ENCODE measurements around the gene SLC25A3.

SLC25A3 gene

DNA sequence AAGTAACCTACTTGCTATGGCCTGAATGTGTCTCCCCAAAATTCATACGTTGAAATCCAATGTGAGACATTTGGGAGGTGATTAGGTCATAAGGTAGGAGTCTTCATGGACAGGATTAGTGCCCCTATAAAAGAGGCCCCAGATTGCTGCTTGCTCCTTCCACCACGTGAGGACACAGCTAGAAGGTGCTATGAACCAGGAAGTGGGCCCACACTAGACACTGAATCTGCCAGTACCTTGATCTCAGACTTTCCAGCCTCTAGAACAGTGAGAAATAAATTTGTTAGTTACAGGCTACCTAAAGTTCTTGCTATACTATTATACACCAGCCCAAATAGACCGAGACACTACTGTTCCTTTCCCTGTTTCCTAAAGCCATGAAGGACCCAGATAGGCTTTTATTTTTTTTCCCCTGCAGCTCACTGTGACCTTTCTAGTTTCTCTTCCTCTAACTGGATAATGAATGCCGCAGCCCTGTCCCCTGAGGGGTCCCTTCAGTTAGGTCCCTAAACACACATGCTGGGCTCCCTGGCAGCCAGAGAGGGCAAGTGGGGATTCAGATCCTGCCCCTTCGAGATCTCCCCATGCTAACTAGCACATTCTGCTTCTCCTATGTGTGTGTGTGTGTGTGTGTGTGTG, 19.3 kb downstream of the SLC25A3 start:
- no peak overlapping the region for H4K91ac ChIP-seq (ENCODE audit: low read depth, low read length)
- DNase-seq = no peak
- H2AK5ac ChIP-seq (ENCODE audit: low read length) = no peak overlapping the region
- H2BK120ac ChIP-seq (ENCODE audit: insufficient read depth, low read length, poor library complexity) = no peak overlapping the region
- no peaks in the 10 kb centered on the region for H3K9me3 ChIP-seq (ENCODE audit: insufficient read depth, low read depth, low read length)
- H3K9ac ChIP-seq (ENCODE audit: low read length) = no peak overlapping the region
- no peak overlapping the region for H2BK12ac ChIP-seq (ENCODE audit: low read length)
- no peaks in the 10 kb centered on the region for H3K4me1 ChIP-seq (ENCODE audit: control insufficient read depth in 1 of 2, insufficient read depth in 2 of 2, low read length in 2 of 2)
- no CpG with 5 or more reads among the region's 5 CpGs for WGBS (ENCODE audit: extremely low coverage, insufficient coverage, insufficient read length)
- no peak overlapping the region for H2AFZ ChIP-seq (ENCODE audit: insufficient read depth, low read length, poor library complexity)
- no peak overlapping the region for H3K14ac ChIP-seq (ENCODE audit: low read length)
- no peak overlapping the region for H3K4me2 ChIP-seq (ENCODE audit: low read length)
- no peak overlapping the region for H3K18ac ChIP-seq (ENCODE audit: low read length)
- no peaks in the 10 kb centered on the region for H3K79me1 ChIP-seq (ENCODE audit: low read length)
- no peaks in the 10 kb centered on the region for H3K79me2 ChIP-seq (ENCODE audit: control insufficient read depth, insufficient read depth, low read length, poor library complexity)
- H3K36me3 ChIP-seq (ENCODE audit: control insufficient read depth in 1 of 2, insufficient read depth in 2 of 2, low read length in 2 of 2) = peaks cover 0 to 2% of the 10 kb centered on the region in 2 experiments
- no peak overlapping the region for H3K27ac ChIP-seq (ENCODE audit: low read depth, low read length)
- no peak overlapping the region for H2BK5ac ChIP-seq (ENCODE audit: low read depth, low read length, poor library complexity)
- H3K4ac ChIP-seq (ENCODE audit: low read depth, low read length) = no peak overlapping the region
- H4K12ac ChIP-seq (ENCODE audit: low read depth, low read length) = no peak overlapping the region
- H3K27me3 ChIP-seq (ENCODE audit: insufficient read depth, low read length) = no peaks in the 10 kb centered on the region
- no peak overlapping the region for H4K8ac ChIP-seq (ENCODE audit: low read depth, low read length)
- no peak overlapping the region for H3K23ac ChIP-seq (ENCODE audit: low read length)
- no peak overlapping the region for H3K4me3 ChIP-seq (ENCODE audit: low read depth, low read length)

DNA sequence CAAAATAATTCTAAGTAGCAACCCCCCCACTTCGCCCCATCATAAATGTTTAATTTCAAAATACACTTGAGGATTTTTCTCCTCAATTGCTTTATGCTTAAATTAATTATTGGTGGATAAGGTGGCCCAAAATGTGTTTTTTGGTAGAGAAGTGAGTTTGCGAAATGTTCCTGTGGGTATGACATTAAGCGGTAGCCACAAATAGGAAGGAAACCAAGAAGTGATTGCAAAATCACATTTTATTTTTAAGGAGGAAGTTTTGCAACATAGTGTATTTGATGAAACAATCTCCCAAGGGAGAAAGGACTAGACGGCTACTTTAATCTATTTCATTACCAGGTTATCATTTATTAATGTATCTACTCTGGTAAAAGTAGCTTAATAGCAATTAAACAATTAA, 25.5 kb downstream of the SLC25A3 start:
- peak in 1 of 2 donors; percentile 20 for DNase-seq
- H3K4me3 ChIP-seq (ENCODE audit: low read depth, low read length) = no peak overlapping the region
- H2BK12ac ChIP-seq (ENCODE audit: low read length) = no peak overlapping the region
- H3K18ac ChIP-seq (ENCODE audit: low read length) = no peak overlapping the region
- no peaks in the 10 kb centered on the region for H3K4me1 ChIP-seq (ENCODE audit: control insufficient read depth in 1 of 2, insufficient read depth in 2 of 2, low read length in 2 of 2)
- no peaks in the 10 kb centered on the region for H3K9me3 ChIP-seq (ENCODE audit: insufficient read depth, low read depth, low read length)
- no peaks in the 10 kb centered on the region for H3K79me1 ChIP-seq (ENCODE audit: low read length)
- H4K91ac ChIP-seq (ENCODE audit: low read depth, low read length) = no peak overlapping the region
- no peak overlapping the region for H3K27ac ChIP-seq (ENCODE audit: low read depth, low read length)
- no peak overlapping the region for H3K4ac ChIP-seq (ENCODE audit: low read depth, low read length)
- no peak overlapping the region for H4K12ac ChIP-seq (ENCODE audit: low read depth, low read length)
- no peak overlapping the region for H4K8ac ChIP-seq (ENCODE audit: low read depth, low read length)
- no peak overlapping the region for H3K9ac ChIP-seq (ENCODE audit: low read length)
- no peak overlapping the region for H2AFZ ChIP-seq (ENCODE audit: insufficient read depth, low read length, poor library complexity)
- no peaks in the 10 kb centered on the region for H3K36me3 ChIP-seq (ENCODE audit: control insufficient read depth in 1 of 2, insufficient read depth in 2 of 2, low read length in 2 of 2)
- H3K27me3 ChIP-seq (ENCODE audit: insufficient read depth, low read length) = no peaks in the 10 kb centered on the region
- H3K4me2 ChIP-seq (ENCODE audit: low read length) = no peak overlapping the region
- 100% methylated on average over 1 of the region's 4 CpGs for WGBS (ENCODE audit: extremely low coverage, insufficient coverage, insufficient read length)
- no peak overlapping the region for H2AK5ac ChIP-seq (ENCODE audit: low read length)
- no peak overlapping the region for H3K23ac ChIP-seq (ENCODE audit: low read length)
- no peaks in the 10 kb centered on the region for H3K79me2 ChIP-seq (ENCODE audit: control insufficient read depth, insufficient read depth, low read length, poor library complexity)
- no peak overlapping the region for H2BK5ac ChIP-seq (ENCODE audit: low read depth, low read length, poor library complexity)
- H3K14ac ChIP-seq (ENCODE audit: low read length) = no peak overlapping the region
- no peak overlapping the region for H2BK120ac ChIP-seq (ENCODE audit: insufficient read depth, low read length, poor library complexity)

DNA sequence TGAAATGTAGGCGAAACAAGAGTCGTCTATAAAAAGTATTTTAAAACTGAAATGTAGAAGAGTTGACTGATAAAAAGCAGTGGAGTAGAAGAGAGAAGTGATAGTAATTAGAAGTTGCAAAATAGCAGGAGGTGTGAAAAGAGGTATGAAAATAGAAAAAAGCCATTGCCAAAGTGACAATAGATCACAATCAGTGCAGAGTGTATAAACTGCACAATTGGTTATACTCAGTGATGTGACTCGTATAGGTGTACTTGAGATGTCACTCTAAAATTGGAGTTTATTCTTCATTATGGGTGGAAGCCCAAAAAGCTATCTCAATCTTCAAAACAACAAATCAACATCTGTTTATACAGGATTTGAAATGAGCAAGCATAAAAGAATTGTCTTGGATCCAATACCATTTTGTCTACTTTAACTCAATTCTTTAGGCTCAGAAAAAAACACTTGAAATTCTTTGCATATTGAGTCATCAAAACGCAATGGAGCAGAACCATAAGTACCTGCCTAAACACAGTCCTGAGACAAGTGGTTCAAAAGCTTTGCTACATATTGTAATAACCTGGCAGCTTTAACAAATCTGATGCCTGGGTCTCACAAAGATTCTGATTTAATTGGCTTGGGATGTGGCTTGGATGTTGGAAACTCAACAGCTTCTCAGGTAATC, 42.3 kb downstream of the SLC25A3 start:
- Histone ChIP-seq H3K4ac (ENCODE audit: low read depth, low read length) (no peak overlapping the region), H4K12ac (ENCODE audit: low read depth, low read length) (no peak overlapping the region), H2AFZ (ENCODE audit: insufficient read depth, low read length, poor library complexity) (no peak overlapping the region), H3K36me3 (ENCODE audit: control insufficient read depth in 1 of 2, insufficient read depth in 2 of 2, low read length in 2 of 2) (peaks cover 3 to 4% of the 10 kb centered on the region in 2 experiments), H2BK120ac (ENCODE audit: insufficient read depth, low read length, poor library complexity) (no peak overlapping the region), H2BK5ac (ENCODE audit: low read depth, low read length, poor library complexity) (no peak overlapping the region), H3K4me1 (ENCODE audit: control insufficient read depth in 1 of 2, insufficient read depth in 2 of 2, low read length in 2 of 2) (no peaks in the 10 kb centered on the region), H3K9me3 (ENCODE audit: insufficient read depth, low read depth, low read length) (no peaks in the 10 kb centered on the region), H3K4me3 (ENCODE audit: low read depth, low read length) (no peak overlapping the region), H3K18ac (ENCODE audit: low read length) (no peak overlapping the region), H3K9ac (ENCODE audit: low read length) (no peak overlapping the region), H3K14ac (ENCODE audit: low read length) (no peak overlapping the region), H4K8ac (ENCODE audit: low read depth, low read length) (no peak overlapping the region), H2AK5ac (ENCODE audit: low read length) (no peak overlapping the region), H3K23ac (ENCODE audit: low read length) (no peak overlapping the region), H3K27me3 (ENCODE audit: insufficient read depth, low read length) (no peaks in the 10 kb centered on the region), H2BK12ac (ENCODE audit: low read length) (no peak overlapping the region), H3K27ac (ENCODE audit: low read depth, low read length) (no peak overlapping the region), H4K91ac (ENCODE audit: low read depth, low read length) (no peak overlapping the region), H3K79me2 (ENCODE audit: control insufficient read depth, insufficient read depth, low read length, poor library complexity) (no peaks in the 10 kb centered on the region), H3K4me2 (ENCODE audit: low read length) (no peak overlapping the region), H3K79me1 (ENCODE audit: low read length) (no peaks in the 10 kb centered on the region)
- WGBS (ENCODE audit: extremely low coverage, insufficient coverage, insufficient read length) = no CpG with 5 or more reads among the region's 4 CpGs
- DNase-seq = peak; percentile 6 to 81

DNA sequence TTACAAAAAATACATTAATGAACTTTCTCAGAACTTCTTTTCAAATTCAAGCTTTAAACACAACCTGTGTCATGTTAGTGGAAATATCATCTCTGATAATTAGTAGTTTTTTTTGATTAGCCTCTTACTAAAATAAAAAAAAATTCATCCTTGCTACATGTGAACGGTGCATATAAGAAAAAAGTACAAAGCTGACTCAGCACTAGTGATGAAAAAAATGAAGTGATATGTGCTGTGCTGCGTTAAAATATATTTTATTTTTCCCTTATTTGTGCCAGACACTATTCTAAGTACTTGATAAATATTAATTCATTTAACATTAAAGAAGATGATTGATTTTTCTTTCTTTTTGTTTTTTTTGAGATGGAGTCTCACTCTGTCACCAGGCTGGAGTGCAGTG, 43.6 kb downstream of the SLC25A3 start:
- H3K4me1 ChIP-seq (ENCODE audit: control insufficient read depth in 1 of 2, insufficient read depth in 2 of 2, low read length in 2 of 2) = no peaks in the 10 kb centered on the region
- no peak overlapping the region for H3K23ac ChIP-seq (ENCODE audit: low read length)
- peaks cover 2 to 3% of the 10 kb centered on the region in 2 experiments for H3K36me3 ChIP-seq (ENCODE audit: control insufficient read depth in 1 of 2, insufficient read depth in 2 of 2, low read length in 2 of 2)
- no peaks in the 10 kb centered on the region for H3K79me2 ChIP-seq (ENCODE audit: control insufficient read depth, insufficient read depth, low read length, poor library complexity)
- no peak overlapping the region for H2BK120ac ChIP-seq (ENCODE audit: insufficient read depth, low read length, poor library complexity)
- no peak overlapping the region for H4K91ac ChIP-seq (ENCODE audit: low read depth, low read length)
- no peak overlapping the region for H4K8ac ChIP-seq (ENCODE audit: low read depth, low read length)
- DNase-seq = no peak
- H2AK5ac ChIP-seq (ENCODE audit: low read length) = no peak overlapping the region
- no peak overlapping the region for H3K14ac ChIP-seq (ENCODE audit: low read length)
- no peaks in the 10 kb centered on the region for H3K9me3 ChIP-seq (ENCODE audit: insufficient read depth, low read depth, low read length)
- WGBS (ENCODE audit: extremely low coverage, insufficient coverage, insufficient read length) = no CpG with 5 or more reads among the region's 2 CpGs
- H3K27me3 ChIP-seq (ENCODE audit: insufficient read depth, low read length) = no peaks in the 10 kb centered on the region
- no peaks in the 10 kb centered on the region for H3K79me1 ChIP-seq (ENCODE audit: low read length)
- no peak overlapping the region for H3K27ac ChIP-seq (ENCODE audit: low read depth, low read length)
- H3K18ac ChIP-seq (ENCODE audit: low read length) = no peak overlapping the region
- H3K4ac ChIP-seq (ENCODE audit: low read depth, low read length) = no peak overlapping the region
- H2AFZ ChIP-seq (ENCODE audit: insufficient read depth, low read length, poor library complexity) = no peak overlapping the region
- H2BK5ac ChIP-seq (ENCODE audit: low read depth, low read length, poor library complexity) = no peak overlapping the region
- no peak overlapping the region for H3K4me2 ChIP-seq (ENCODE audit: low read length)
- H4K12ac ChIP-seq (ENCODE audit: low read depth, low read length) = no peak overlapping the region
- H2BK12ac ChIP-seq (ENCODE audit: low read length) = no peak overlapping the region
- H3K9ac ChIP-seq (ENCODE audit: low read length) = no peak overlapping the region
- H3K4me3 ChIP-seq (ENCODE audit: low read depth, low read length) = no peak overlapping the region

Measured in trophoblast cell (in vitro differentiated cells and primary cell).